Measurements from ENCODE around the gene CRTC2.
"Not testable (repeated sequence)": the region's sequence is repeated elsewhere in the genome, so short reads cannot be mapped to it uniquely, and the experiment has no call there.

Gene CRTC2

DNA sequence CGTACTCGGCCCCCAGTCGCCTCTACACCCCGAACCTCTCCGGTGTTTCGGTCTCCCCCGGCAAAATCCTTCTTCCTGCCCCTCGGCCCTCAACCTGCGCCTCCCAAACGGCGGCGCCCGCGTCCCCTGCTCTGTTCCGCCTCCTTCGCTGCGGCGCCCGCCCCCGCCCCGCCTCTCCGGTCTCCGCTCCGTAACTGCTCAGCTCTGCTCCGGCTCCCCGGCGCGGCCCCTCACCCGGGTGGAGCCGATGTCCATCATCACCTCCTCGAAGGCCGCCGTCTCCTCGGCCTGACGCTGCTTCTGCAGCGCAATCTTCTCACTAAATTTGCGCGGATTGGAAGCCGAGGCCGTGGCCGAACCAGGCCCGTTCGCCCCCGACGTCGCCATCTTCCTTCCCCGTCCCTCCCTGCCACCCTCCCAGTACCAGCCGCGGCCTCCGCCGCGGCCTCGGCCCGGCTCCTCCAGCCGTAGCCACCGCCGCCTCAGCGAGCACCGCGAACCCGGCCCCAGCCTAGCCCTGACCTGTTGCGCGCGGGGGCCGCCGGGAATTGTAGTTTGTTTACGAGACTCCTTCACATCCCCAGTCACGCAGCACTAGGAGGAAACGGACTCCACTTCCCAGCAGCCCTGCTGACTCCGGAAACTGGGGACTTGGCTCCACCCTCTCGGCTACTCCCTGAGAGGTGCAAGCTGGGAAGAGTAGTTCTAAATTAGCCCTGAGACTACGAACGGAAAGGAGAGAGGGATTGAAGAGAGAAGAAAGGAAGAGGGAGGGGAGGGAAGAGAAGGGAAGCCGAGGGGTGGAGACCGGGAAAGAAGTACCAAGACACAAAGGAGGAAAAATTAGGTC is at the start of gene CRTC2:
Gene CRTC2, minus strand, starts transcription at position 502 of the 850 bp plus-strand sequence. Its CDS starts 115 bp downstream, at position 387.
- peaks cover 16% of the 10 kb centered on the region for H3K36me3 ChIP-seq (ENCODE audit: control insufficient read depth, insufficient read depth, low read length)
- H3K4me1 ChIP-seq (ENCODE audit: control insufficient read depth, insufficient read depth, low read length): peaks cover 16% of the 10 kb centered on the region
- no peaks in the 10 kb centered on the region for H3K9me3 ChIP-seq (ENCODE audit: control insufficient read depth, insufficient read depth, low read length)

DNA sequence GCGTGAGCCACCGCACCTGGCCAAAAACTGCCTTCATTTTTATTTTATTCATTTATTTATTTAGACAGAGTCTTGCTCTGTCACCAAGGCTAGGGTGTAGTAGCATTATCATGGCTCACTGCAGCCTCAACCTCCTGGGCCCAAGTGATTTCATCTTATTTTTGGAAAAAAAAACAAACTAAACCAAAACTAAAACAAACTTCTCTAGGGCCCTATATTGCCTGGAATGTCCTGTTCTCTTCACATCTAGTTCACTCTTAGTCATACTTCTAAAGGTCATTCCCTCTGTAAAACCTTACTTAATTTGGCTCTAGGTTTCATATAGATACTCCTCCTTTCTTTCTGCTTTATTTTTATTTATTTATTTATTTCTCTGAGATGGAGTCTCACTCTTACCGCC is 47.7 kb upstream of the CRTC2 start:
- Histone ChIP-seq H3K27me3 (ENCODE audit: control insufficient read depth, insufficient read depth, low read length) (no peaks in the 10 kb centered on the region), H3K4me3 (ENCODE audit: low read depth, low read length) (no peak overlapping the region), H3K4me1 (ENCODE audit: control insufficient read depth, insufficient read depth, low read length) (no peaks in the 10 kb centered on the region), H3K9me3 (ENCODE audit: control insufficient read depth, insufficient read depth, low read length) (no peaks in the 10 kb centered on the region), H3K9ac (ENCODE audit: low read depth, low read length) (no peak overlapping the region), H3K36me3 (ENCODE audit: control insufficient read depth, insufficient read depth, low read length) (no peaks in the 10 kb centered on the region)

More for the DNA sequence above, at the start of gene CRTC2:
- H3K9ac ChIP-seq (ENCODE audit: low read depth, low read length): peak within 1 kb of the TSS; percentile 71
- H3K27me3 ChIP-seq (ENCODE audit: control insufficient read depth, insufficient read depth, low read length): no peaks in the 10 kb centered on the region
- H3K4me3 ChIP-seq (ENCODE audit: low read depth, low read length): peak within 1 kb of the TSS; percentile 97

DNA sequence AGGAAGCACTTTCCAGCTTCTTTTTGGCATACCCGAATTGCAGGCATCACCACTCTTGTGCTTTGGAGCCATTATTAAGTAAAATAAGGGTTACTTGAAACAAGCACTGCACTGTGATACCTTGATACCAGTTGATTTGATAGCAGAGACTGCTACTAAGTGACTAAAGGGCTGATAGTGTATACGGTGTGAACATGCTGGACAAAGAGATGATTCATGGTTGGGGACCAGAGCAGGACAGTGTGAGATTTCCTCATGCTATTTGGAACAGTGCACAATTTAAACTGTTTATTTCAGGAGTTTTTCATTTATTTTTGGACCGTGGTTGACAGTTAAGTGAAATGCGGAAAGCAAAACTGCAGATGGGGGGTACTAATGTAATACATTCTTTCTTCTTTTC is 42.0 kb upstream of the CRTC2 start:
- Histone ChIP-seq H3K9ac (ENCODE audit: low read depth, low read length) (no peak overlapping the region), H3K36me3 (ENCODE audit: control insufficient read depth, insufficient read depth, low read length) (no peaks in the 10 kb centered on the region), H3K4me1 (ENCODE audit: control insufficient read depth, insufficient read depth, low read length) (no peaks in the 10 kb centered on the region), H3K4me3 (ENCODE audit: low read depth, low read length) (no peak overlapping the region), H3K9me3 (ENCODE audit: control insufficient read depth, insufficient read depth, low read length) (no peaks in the 10 kb centered on the region), H3K27me3 (ENCODE audit: control insufficient read depth, insufficient read depth, low read length) (no peaks in the 10 kb centered on the region)

- H3K36me3 ChIP-seq (ENCODE audit: control insufficient read depth, insufficient read depth, low read length): peaks cover 17% of the 10 kb centered on the region
- not testable (repeated sequence) for H3K4me3 ChIP-seq (ENCODE audit: low read depth, low read length); H3K9ac ChIP-seq (ENCODE audit: low read depth, low read length); H3K27me3 ChIP-seq (ENCODE audit: control insufficient read depth, insufficient read depth, low read length); H3K4me1 ChIP-seq (ENCODE audit: control insufficient read depth, insufficient read depth, low read length); H3K9me3 ChIP-seq (ENCODE audit: control insufficient read depth, insufficient read depth, low read length)
Observed at GRCh38 chr1:153996882-153997281, 38.5 kb upstream of the CRTC2 start.

DNA sequence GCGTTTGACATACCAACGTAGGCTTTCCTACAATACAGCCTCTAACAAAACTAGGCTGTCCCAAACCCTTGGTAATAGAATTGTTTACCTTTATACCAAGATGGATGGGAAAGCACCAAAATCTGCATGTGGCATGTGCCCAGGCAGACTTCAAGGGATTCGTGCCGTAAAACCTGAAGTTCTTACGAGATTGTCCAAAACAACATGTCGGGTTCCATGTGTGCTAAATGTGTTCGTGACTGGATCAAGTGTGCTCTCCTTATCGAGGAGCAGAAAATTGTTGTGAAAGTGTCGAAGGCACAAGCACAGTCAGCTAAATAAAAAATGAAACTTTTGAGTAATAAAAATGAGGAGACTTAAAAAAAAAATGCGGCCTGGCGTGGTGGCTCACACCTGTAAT is 37.2 kb upstream of the CRTC2 start:
- H3K4me3 ChIP-seq (ENCODE audit: low read depth, low read length): no peak overlapping the region
- H3K27me3 ChIP-seq (ENCODE audit: control insufficient read depth, insufficient read depth, low read length): no peaks in the 10 kb centered on the region
- H3K36me3 ChIP-seq (ENCODE audit: control insufficient read depth, insufficient read depth, low read length): peaks cover 20% of the 10 kb centered on the region
- no peaks in the 10 kb centered on the region for H3K9me3 ChIP-seq (ENCODE audit: control insufficient read depth, insufficient read depth, low read length)
- H3K9ac ChIP-seq (ENCODE audit: low read depth, low read length): no peak overlapping the region
- no peaks in the 10 kb centered on the region for H3K4me1 ChIP-seq (ENCODE audit: control insufficient read depth, insufficient read depth, low read length)

GRCh38 chr1:153995202-153995601 is 36.8 kb upstream of the CRTC2 start:
- H3K4me3 ChIP-seq (ENCODE audit: low read depth, low read length): no peak overlapping the region
- H3K4me1 ChIP-seq (ENCODE audit: control insufficient read depth, insufficient read depth, low read length): no peaks in the 10 kb centered on the region
- H3K27me3 ChIP-seq (ENCODE audit: control insufficient read depth, insufficient read depth, low read length): no peaks in the 10 kb centered on the region
- H3K9me3 ChIP-seq (ENCODE audit: control insufficient read depth, insufficient read depth, low read length): no peaks in the 10 kb centered on the region
- peaks cover 20% of the 10 kb centered on the region for H3K36me3 ChIP-seq (ENCODE audit: control insufficient read depth, insufficient read depth, low read length)
- no peak overlapping the region for H3K9ac ChIP-seq (ENCODE audit: low read depth, low read length)

DNA sequence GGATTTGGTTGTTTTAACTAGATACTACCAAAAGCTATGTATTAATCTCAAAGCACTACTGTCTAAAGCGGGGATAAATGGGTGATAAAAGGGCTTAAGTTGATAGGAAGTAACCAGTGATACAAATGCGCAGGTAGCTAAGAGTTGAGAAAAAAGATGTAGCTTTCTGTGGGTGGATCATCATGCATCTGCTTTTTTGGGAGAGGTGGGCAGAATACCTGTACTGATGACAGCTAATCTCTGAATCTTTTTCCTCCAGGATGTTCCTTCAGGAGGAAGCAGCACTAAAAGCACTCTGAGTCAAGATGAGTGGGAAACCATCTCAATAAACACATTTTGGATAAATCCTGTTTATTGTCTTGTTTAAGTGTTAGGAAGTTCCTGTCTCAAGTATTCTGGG is 33.4 kb upstream of the CRTC2 start:
- Histone ChIP-seq H3K9ac (ENCODE audit: low read depth, low read length) (peak overlapping the region; percentile 100), H3K36me3 (ENCODE audit: control insufficient read depth, insufficient read depth, low read length) (peaks cover 20% of the 10 kb centered on the region), H3K27me3 (ENCODE audit: control insufficient read depth, insufficient read depth, low read length) (no peaks in the 10 kb centered on the region), H3K9me3 (ENCODE audit: control insufficient read depth, insufficient read depth, low read length) (no peaks in the 10 kb centered on the region), H3K4me1 (ENCODE audit: control insufficient read depth, insufficient read depth, low read length) (no peaks in the 10 kb centered on the region), H3K4me3 (ENCODE audit: low read depth, low read length) (peak overlapping the region; percentile 98)

DNA sequence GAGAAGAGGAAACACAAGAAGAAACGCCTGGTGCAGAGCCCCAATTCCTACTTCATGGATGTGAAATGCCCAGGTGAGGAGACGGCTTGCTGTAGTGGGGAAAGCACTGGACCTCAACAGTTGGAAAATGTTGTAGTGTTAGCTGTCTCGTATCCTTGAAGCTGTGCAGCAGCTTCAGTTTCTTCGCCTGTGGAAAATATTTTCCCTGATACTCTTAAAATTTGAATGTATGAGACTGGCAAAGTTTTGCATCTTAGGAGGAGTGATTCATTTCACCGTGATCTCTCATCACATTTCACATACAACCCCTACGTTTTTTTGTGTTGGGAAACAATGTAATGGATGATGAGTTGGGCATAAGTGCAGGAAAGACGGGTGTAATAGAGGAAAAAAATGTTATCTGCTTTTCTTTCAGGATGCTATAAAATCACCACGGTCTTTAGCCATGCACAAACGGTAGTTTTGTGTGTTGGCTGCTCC is 32.8 kb upstream of the CRTC2 start:
- H3K27me3 ChIP-seq (ENCODE audit: control insufficient read depth, insufficient read depth, low read length): no peaks in the 10 kb centered on the region
- H3K36me3 ChIP-seq (ENCODE audit: control insufficient read depth, insufficient read depth, low read length): peaks cover 20% of the 10 kb centered on the region
- peak overlapping the region; percentile 100 for H3K9ac ChIP-seq (ENCODE audit: low read depth, low read length)
- peaks cover 3% of the 10 kb centered on the region for H3K4me1 ChIP-seq (ENCODE audit: control insufficient read depth, insufficient read depth, low read length)
- no peaks in the 10 kb centered on the region for H3K9me3 ChIP-seq (ENCODE audit: control insufficient read depth, insufficient read depth, low read length)
- peak overlapping the region; percentile 98 for H3K4me3 ChIP-seq (ENCODE audit: low read depth, low read length)

GRCh38 chr1:153990468-153991150 is 32.2 kb upstream of the CRTC2 start, which contains the start of gene RPS27:
TSS of gene RPS27 (plus strand) at chr1:153990762. CDS start at chr1:153990797, 35 bp downstream.
- Histone ChIP-seq H3K27me3 (ENCODE audit: control insufficient read depth, insufficient read depth, low read length) (no peaks in the 10 kb centered on the region), H3K9ac (ENCODE audit: low read depth, low read length) (peak within 1 kb of the TSS; percentile 100), H3K4me3 (ENCODE audit: low read depth, low read length) (peak within 1 kb of the TSS; percentile 98), H3K9me3 (ENCODE audit: control insufficient read depth, insufficient read depth, low read length) (no peaks in the 10 kb centered on the region), H3K36me3 (ENCODE audit: control insufficient read depth, insufficient read depth, low read length) (peaks cover 20% of the 10 kb centered on the region), H3K4me1 (ENCODE audit: control insufficient read depth, insufficient read depth, low read length) (peaks cover 3% of the 10 kb centered on the region)

DNA sequence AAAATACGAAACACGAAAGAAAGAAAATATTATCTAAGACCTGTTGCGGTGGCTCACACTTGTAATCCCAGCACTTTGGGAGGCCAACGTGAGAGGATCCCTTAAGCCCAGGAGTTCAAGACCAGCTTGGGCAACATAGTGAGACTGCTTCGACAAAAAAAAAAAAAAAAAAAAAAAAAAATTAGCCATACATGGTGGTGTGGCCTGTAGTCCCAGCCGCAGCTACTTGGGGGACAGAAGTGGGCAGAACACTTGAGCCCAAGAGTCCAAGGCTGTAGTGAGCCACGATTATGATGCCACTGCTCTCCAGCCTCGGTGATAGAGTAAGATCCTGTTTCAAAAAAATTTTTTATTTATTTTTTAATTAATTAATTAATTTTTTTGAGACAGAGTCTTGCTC is 29.2 kb upstream of the CRTC2 start:
- H3K27me3 ChIP-seq (ENCODE audit: control insufficient read depth, insufficient read depth, low read length): no peaks in the 10 kb centered on the region
- peaks cover 16% of the 10 kb centered on the region for H3K36me3 ChIP-seq (ENCODE audit: control insufficient read depth, insufficient read depth, low read length)
- peaks cover 14% of the 10 kb centered on the region for H3K4me1 ChIP-seq (ENCODE audit: control insufficient read depth, insufficient read depth, low read length)
- no peak overlapping the region for H3K4me3 ChIP-seq (ENCODE audit: low read depth, low read length)
- no peaks in the 10 kb centered on the region for H3K9me3 ChIP-seq (ENCODE audit: control insufficient read depth, insufficient read depth, low read length)
- H3K9ac ChIP-seq (ENCODE audit: low read depth, low read length): no peak overlapping the region

DNA sequence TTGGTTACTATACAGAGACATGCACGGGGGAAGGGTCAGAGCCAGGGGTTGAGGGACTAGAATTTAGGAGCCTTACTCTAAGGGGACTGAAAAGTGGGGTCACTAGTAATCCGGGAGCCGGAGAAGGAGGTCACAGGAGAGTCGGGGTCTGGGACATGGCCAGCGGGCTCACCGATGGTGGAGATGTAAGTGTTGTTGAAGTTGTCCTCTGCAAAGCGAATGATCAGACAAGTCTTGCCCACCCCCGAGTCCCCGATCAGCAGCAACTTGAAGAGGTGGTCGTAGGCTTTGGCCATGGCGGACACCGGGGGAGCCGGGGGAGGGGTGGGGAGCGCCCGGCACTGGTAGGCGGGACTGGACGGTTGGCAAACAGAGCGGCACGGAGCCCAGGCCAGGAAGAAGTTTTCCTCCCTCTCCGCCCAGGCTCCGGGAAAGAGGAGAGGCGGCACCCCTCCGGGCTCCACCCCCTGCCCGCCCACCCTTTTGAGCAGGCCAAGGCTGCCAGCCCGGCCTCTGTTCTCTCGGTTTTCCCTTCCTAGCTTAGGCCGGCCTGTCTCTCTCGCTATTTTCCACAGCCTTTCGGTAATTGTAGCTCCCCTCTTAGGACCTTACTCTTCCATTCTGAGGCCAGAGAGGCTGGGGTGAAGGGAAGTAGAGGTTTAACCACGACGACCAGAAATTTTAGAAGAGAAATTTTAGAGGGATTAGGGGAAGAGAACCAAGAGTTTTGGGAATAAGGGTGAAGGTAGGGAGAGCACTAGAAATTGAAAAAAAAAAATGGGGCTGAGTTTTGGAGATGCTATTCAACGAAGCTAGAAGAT is 27.7 kb upstream of the CRTC2 start, which contains the start of gene RAB13:
Gene RAB13, minus strand, starts transcription at position 399 of the 821 bp plus-strand sequence. Its CDS starts 103 bp downstream, at position 296.
- H3K9me3 ChIP-seq (ENCODE audit: control insufficient read depth, insufficient read depth, low read length): no peaks in the 10 kb centered on the region
- H3K27me3 ChIP-seq (ENCODE audit: control insufficient read depth, insufficient read depth, low read length): no peaks in the 10 kb centered on the region
- H3K4me3 ChIP-seq (ENCODE audit: low read depth, low read length): peak within 1 kb of the TSS; percentile 68
- H3K36me3 ChIP-seq (ENCODE audit: control insufficient read depth, insufficient read depth, low read length): peaks cover 19% of the 10 kb centered on the region
- H3K9ac ChIP-seq (ENCODE audit: low read depth, low read length): peak within 1 kb of the TSS; percentile 95
- H3K4me1 ChIP-seq (ENCODE audit: control insufficient read depth, insufficient read depth, low read length): peaks cover 14% of the 10 kb centered on the region
